MM.1S (cell line): ENCODE results near the gene CPPED1.

Experiments used
- DNase-seq: peaks from one replicate; pipeline ENCODE4 v3.0.0-alpha.2; 2015
- H2AFZ ChIP-seq: fragments of 300-600 bp; sonication (generic); 2 replicates; pipeline ENCODE4 v1.6.0; 2016; ENCODE audit warnings: antibody characterized with exemption, low read length
- H3F3A ChIP-seq: fragments of 300-600 bp; sonication (generic); 2 replicates; pipeline ENCODE4 v1.6.1; 2016; ENCODE audit warnings: mild to moderate bottlenecking, antibody characterized with exemption, low read length, moderate library complexity, mixed read lengths; ENCODE audit not compliant: insufficient read depth
- H3K27ac ChIP-seq: fragments of 300-600 bp; sonication (generic); 2 replicates; pipeline ENCODE4 v1.5.1; 2016; ENCODE audit warnings: mild to moderate bottlenecking, low read length
- H3K27me3 ChIP-seq: fragments of 300-600 bp; sonication (generic); replicated peaks from 2 replicates; pipeline ENCODE4 v1.6.0; 2016; ENCODE audit warnings: low read length; ENCODE audit not compliant: insufficient read depth
- H3K36me3 ChIP-seq: fragments of 300-600 bp; sonication (generic); replicated peaks from 2 replicates; pipeline ENCODE4 v1.6.1; 2016; ENCODE audit warnings: mild to moderate bottlenecking, low read length, mixed read lengths; ENCODE audit not compliant: insufficient read depth
- H3K4me1 ChIP-seq: fragments of 300-600 bp; sonication (generic); 2 replicates; pipeline ENCODE4 v1.6.1; 2016; ENCODE audit warnings: low read length, mixed read lengths
- H3K4me2 ChIP-seq: fragments of 300-600 bp; sonication (generic); 2 replicates; pipeline ENCODE4 v1.6.0; 2016; ENCODE audit warnings: low read depth, low read length
- H3K4me3 ChIP-seq: fragments of 300-600 bp; sonication (generic); 2 replicates; pipeline ENCODE4 v1.5.1; 2016; ENCODE audit warnings: low read length, mixed read lengths
- H3K79me2 ChIP-seq: fragments of 300-600 bp; sonication (generic); 2 replicates; pipeline ENCODE4 v1.6.1; 2016; ENCODE audit warnings: mixed run types, low read length, mixed read lengths
- H3K9ac ChIP-seq: fragments of 300-600 bp; sonication (generic); 2 replicates; pipeline ENCODE4 v1.6.1; 2016; ENCODE audit warnings: low read length, mixed read lengths
- H3K9me2 ChIP-seq: fragments of 300-600 bp; sonication (generic); replicated peaks from 2 replicates; pipeline ENCODE4 v1.6.1; 2016; ENCODE audit warnings: mild to moderate bottlenecking, low read length, mixed read lengths; ENCODE audit not compliant: insufficient read depth
- H3K9me3 ChIP-seq: fragments of 300-600 bp; sonication (generic); replicated peaks from 2 replicates; pipeline ENCODE4 v1.6.1; 2016; ENCODE audit warnings: mild to moderate bottlenecking, low read length, mixed read lengths; ENCODE audit not compliant: insufficient read depth
- H4K20me1 ChIP-seq: fragments of 300-600 bp; sonication (generic); 2 replicates; pipeline ENCODE4 v1.6.1; 2016; ENCODE audit warnings: mild to moderate bottlenecking, low read length, moderate library complexity, mixed read lengths; ENCODE audit not compliant: insufficient read depth
- EZH2 ChIP-seq: fragments of 300-600 bp; sonication (generic); optimal IDR thresholded peaks from 2 replicates; pipeline ENCODE3; 2017; ENCODE audit warnings: low read depth, mild to moderate bottlenecking, antibody characterized with exemption, low read length, mixed read lengths
- EZH2phosphoT487 ChIP-seq: fragments of 300-600 bp; sonication (generic); IDR thresholded peaks from 2 replicates; pipeline ENCODE4 v1.6.1; 2018; ENCODE audit warnings: antibody characterized with exemption, low read length
- TF ChIP-seq, protein P1 (sequence below): fragments of 300-600 bp; sonication (generic); IDR thresholded peaks from 2 replicates; pipeline ENCODE4 v1.5.1; 2016; ENCODE audit warnings: antibody characterized with exemption, low read length, mixed read lengths

The CPPED1 gene

DNA sequence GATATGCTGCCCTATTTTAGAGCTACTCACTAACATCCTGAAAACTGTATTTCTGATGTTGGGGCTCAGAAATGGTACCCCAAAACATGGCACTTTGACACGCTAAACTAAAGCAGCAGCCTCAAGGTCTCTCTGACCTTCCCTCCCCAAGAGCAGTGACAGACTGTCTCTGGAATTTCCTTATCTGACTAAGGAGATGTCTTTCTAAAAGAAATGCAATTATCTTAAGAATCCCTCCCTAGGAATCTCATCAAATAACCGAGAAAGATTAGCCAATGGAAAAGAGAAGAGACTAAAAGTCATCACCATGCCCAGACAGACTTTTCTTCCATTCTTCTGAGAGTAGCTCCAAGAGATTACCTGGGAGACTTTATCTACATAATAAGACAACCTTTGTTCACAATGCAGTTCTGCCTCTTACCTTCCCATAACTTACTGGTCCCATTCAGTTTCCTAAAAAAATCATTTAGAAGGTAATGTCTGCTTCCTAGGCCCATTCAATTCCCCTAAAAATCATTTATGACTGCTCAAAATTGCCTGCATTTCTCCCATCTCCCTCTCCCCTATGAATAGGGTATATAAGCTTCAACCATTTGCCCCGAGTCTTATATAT, 123.9 kb downstream of the CPPED1 start:
- DNase-seq: no peak

DNA sequence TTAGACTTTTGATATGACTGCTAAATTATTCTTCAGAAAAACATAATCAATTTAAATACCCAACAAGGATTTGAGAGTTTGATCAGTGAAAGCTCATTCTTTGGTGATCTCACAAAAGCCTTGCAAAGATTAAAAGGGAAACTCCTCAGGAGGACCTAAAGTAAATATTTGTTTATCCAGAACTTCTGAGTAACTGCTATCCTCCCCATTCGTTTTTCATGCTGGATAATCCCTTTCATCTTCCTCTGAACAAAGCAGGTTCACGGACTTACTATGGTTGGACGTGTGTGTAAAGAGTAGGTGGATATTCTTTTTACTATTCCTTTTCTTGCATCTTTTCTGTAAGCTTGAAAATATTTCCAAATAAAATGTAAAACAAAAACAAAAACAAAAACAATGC, 124.7 kb downstream of the CPPED1 start:
- Histone ChIP-seq H2AFZ (no peak overlapping the region), H3K9ac (no peak overlapping the region), H3K9me2 (no peaks in the 10 kb centered on the region), H3K4me2 (no peak overlapping the region), H3K4me3 (no peak overlapping the region), H3K27me3 (no peaks in the 10 kb centered on the region), H3K27ac (no peak overlapping the region), H3K9me3 (no peaks in the 10 kb centered on the region), H4K20me1 (no peaks in the 10 kb centered on the region), H3K79me2 (no peaks in the 10 kb centered on the region), H3K4me1 (no peaks in the 10 kb centered on the region), H3F3A (no peaks in the 10 kb centered on the region), H3K36me3 (no peaks in the 10 kb centered on the region)
- TF ChIP-seq EZH2phosphoT487: no peak
- no peak for TF ChIP-seq EZH2
- TF ChIP-seq, protein P1, sequence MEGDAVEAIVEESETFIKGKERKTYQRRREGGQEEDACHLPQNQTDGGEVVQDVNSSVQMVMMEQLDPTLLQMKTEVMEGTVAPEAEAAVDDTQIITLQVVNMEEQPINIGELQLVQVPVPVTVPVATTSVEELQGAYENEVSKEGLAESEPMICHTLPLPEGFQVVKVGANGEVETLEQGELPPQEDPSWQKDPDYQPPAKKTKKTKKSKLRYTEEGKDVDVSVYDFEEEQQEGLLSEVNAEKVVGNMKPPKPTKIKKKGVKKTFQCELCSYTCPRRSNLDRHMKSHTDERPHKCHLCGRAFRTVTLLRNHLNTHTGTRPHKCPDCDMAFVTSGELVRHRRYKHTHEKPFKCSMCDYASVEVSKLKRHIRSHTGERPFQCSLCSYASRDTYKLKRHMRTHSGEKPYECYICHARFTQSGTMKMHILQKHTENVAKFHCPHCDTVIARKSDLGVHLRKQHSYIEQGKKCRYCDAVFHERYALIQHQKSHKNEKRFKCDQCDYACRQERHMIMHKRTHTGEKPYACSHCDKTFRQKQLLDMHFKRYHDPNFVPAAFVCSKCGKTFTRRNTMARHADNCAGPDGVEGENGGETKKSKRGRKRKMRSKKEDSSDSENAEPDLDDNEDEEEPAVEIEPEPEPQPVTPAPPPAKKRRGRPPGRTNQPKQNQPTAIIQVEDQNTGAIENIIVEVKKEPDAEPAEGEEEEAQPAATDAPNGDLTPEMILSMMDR: no peak
- no peak for DNase-seq

More for the DNA sequence above, 123.9 kb downstream of the CPPED1 start:
- Histone ChIP-seq H3K9ac (no peak overlapping the region), H3K4me2 (no peak overlapping the region), H3K9me3 (no peaks in the 10 kb centered on the region), H4K20me1 (no peaks in the 10 kb centered on the region), H3K27ac (no peak overlapping the region), H3K9me2 (no peaks in the 10 kb centered on the region), H2AFZ (no peak overlapping the region), H3K79me2 (no peaks in the 10 kb centered on the region), H3K36me3 (no peaks in the 10 kb centered on the region), H3K4me3 (no peak overlapping the region), H3F3A (no peaks in the 10 kb centered on the region), H3K27me3 (no peaks in the 10 kb centered on the region), H3K4me1 (no peaks in the 10 kb centered on the region)
- TF ChIP-seq EZH2phosphoT487 (no peak), EZH2 (no peak)
- TF ChIP-seq, protein P1: no peak

DNA sequence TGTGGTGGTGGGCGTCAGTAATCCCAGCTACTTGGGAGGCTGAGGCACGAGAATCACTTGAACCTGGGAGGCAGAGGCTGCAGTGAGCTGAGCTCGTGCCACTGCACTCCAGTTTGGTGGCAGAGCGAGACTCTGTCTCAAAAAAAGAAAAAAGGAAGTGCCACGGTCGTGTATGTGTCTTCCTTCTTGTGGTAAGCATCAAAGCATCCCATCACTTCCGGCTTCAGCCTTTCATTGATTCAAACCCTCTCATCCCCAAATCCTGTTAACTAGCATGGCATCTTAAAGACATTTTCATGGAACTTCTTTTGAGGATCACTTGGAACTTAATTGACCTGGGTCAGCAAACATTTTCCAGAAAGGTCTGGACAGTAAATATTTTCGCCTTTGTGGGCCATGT, 126.2 kb downstream of the CPPED1 start:
- no peaks in the 10 kb centered on the region for H3K4me1 ChIP-seq
- TF ChIP-seq, protein P1: no peak
- TF ChIP-seq EZH2 (no peak), EZH2phosphoT487 (no peak)
- DNase-seq: no peak

More for the DNA sequence above, 126.2 kb downstream of the CPPED1 start:
- H3K27me3 ChIP-seq: no peaks in the 10 kb centered on the region
- no peaks in the 10 kb centered on the region for H3K9me3 ChIP-seq
- no peak overlapping the region for H3K4me2 ChIP-seq
- H3K4me3 ChIP-seq: no peak overlapping the region
- no peaks in the 10 kb centered on the region for H3K36me3 ChIP-seq
- no peak overlapping the region for H3K27ac ChIP-seq
- no peaks in the 10 kb centered on the region for H3K79me2 ChIP-seq
- H4K20me1 ChIP-seq: no peaks in the 10 kb centered on the region
- no peaks in the 10 kb centered on the region for H3F3A ChIP-seq
- no peak overlapping the region for H3K9ac ChIP-seq
- no peak overlapping the region for H2AFZ ChIP-seq
- no peaks in the 10 kb centered on the region for H3K9me2 ChIP-seq
